Brain pericyte (primary cell): ENCODE measurements around the gene BOD1L2.

Source experiments
- DNase-seq: peaks from one replicate; pipeline ENCODE4 v3.0.0-alpha.2; 2012; ENCODE audit warnings: low read depth, low spot score

BOD1L2 gene

DNA sequence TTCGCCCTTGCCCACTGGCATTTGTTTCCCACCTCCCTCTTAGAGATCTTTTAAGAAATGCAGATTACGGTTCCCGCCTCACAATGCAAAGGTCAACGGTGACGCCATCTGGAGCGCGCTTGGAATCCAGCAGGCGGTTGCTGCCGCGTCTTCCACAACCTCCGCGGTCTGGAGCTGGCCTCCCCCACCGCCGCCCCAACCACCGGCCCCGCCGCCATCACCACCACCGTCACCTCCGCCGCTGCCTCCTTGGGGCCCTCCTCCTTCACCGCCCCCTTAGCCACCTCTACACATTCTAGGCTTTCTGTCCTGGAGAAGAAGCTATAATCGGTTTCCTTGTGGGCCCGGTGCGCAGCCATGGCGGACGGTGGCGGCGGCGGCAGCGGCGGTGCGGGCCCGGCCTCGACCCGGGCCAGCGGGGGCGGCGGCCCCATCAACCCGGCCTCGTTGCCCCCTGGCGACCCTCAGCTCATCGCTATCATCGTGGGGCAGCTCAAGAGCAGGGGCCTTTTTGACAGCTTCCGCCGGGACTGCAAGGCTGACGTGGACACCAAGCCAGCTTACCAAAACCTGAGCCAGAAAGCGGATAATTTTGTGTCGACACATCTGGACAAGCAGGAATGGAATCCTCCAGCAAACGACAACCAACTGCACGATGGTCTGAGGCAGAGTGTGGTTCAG lies at the start of gene BOD1L2:
BOD1L2 (plus strand) TSS at position 132 of the 681 bp plus-strand sequence; CDS start at position 358, 226 bp downstream.
- no peak for DNase-seq

DNA sequence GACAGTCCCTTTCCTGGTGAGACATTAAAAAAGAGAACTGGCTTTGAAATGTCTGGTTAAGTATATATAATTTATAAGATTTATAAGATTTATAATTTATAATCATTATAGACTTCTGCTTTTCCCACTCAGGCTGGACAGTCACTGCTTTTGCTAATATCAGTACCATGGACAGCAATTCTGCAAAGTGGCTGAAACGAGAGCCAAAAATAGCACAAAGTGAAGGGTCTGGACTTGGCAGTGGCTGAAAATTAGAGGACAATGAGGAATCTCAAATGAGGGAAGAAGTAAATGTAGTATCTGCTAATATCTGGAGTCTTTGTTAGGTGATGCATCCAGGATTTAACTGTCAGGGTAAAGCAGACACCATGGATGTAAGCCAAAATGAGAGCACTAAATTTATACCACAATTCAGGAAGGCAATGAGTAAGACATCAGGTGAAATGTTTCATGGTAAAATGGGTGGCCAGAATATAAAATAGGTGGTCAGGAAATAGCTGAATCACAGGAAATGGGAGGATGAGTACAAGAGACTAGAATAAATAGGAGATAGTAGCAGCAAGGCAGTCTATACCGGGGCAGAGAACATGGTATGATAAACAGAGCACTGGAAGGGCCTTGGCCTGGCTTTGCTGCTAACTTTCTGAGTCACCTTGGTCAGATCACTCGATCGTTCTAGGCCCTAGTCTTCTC lies 39.6 kb upstream of the BOD1L2 start:
- no peak for DNase-seq

DNA sequence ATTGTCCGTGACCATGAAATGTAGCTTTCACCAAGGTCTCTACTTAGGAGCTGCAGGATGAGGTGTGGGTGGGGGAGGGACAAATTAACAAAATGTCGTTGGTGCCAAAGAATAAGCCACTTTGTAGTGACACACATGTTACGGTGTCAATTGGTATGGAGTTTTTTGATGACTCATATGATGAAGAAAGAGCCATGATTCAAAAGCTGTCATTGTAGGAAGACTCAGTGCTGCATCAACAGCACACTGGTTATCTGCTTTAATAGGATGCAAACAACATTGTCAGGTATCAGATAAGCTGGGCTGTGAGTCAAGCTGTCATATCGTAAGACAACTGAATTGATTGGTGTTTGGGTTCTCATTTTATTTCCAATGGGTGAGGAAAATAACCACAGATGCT lies 36.6 kb upstream of the BOD1L2 start:
- DNase-seq = no peak

DNA sequence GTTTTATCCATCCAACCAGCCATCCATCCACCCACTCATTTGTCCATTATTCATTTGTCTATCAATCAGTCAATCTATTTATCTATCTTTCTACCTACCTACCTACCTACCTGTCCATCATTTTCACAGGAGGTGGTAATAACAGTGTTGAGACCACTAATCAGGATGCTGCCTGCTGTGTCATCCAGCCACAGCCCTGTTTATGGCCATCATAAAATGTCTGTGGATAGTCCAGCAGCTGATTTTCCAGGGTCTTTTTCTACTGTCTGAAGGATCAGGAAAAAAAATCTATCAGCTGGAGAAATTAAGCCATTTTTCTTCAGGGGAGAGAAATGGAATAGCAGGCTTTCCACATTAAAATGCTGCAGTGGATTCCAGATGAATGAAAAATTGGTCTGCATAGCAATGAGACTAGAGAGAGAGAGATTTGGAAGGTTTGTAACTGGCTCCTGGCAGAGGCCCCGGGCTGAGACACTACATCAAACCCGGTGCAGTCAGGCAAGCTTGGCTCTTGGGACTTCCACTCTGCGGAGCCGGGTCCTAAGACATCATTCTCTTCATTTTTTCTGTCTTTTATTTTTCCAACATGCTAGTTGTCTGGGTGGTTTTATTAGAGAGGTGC lies 33.0 kb upstream of the BOD1L2 start:
- no peak for DNase-seq

DNA sequence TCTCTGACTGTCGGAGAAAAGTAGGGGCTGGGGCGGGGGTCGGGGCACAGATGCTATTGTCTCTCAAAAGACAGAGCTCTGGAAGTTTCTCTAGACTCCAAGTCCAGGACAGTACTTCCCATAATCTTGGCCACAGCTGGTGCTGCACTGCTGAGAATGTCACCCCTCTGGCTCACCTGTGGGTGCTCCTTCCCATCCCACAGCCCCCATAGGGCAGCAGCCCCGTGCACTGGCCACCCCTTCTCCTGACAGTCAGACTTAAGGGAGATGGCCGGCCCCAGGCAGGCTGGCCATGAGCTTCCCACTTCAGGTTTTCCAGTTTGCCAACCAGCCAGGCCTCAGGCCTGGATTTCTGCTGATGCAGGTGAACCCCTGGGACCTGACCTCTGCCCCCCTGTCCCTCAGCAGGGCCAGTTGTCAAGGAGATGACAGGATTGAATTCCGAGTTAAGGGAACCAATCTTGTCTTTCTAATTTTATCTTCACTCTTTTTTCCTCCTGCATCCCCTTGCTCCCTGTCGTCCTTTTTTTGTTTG lies 30.2 kb upstream of the BOD1L2 start:
- no peak for DNase-seq

DNA sequence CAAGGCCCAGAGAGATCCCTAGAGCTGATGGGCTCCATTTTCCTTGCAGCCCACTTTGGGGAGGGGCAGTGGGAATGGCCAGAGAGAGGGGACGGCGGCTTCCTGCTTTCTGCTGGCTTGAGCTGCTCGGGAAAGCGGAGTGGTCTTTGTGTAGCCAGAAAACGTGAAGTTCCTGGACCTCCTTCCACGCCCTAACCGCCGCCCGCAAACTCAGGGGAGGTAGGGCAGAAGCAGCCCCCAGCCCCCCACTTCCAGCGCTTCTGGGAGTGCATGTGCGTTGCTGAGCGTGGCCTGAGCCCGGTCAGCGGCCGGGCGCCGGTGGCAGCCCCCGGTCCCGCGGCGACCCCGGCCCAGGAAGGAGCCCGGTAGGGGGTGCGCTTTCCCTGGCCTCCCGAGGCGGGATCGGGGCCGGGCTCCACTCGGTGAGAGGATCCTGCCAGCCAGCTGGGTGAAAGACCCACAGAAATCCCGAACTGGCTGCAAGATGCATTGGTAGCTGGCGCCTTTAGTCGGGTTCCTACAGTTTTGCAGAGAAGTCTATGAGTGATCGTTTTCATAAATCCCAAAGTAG lies 25.3 kb upstream of the BOD1L2 start:
- no peak for DNase-seq

DNA sequence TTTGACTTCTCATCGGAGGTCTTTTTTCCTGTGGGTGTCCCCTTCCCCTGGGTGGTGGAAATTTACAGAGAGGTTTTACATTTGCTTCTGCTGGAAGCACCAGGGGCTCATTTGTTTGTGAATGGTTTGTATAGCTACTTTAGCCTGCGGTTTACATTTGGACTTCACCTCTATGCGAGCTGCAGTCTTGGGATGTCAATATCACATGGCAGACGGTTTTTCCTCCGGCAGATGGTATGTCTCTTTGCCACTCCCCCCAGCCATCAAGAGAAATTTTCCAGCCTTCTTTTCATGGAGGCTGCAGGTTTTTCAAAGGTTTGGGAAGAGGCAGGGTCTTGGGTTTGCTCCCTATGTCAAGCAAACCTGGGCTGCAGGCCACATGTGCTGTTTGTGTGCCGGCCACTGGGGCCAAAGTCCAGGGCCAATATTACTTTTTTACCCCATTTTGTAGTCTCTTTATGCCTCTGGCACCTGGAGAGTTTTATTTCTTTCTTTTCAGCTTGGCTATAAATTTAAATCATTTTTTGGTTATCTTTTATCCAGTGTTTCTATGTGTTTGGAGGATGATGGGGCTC lies 23.9 kb upstream of the BOD1L2 start:
- no peak for DNase-seq

DNA sequence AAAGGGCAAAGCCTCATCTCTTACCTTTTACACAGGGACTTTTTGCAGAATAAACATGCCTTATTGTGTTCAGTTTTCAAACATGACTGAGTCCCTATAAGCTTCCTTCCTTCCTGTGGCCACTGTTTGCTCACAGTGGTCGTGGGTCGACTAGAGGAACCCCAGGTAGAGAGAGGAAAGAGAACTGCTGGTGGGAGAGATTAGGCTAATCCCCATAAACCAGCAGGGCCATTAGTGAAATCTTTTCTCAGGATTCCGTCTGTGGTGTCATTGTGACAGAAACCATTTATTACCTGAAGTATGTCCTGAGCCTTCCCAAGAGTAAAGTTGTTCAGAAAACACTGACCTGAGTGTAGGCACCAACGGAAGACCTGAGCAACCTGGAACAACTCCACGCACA lies 21.3 kb upstream of the BOD1L2 start:
- no peak for DNase-seq

DNA sequence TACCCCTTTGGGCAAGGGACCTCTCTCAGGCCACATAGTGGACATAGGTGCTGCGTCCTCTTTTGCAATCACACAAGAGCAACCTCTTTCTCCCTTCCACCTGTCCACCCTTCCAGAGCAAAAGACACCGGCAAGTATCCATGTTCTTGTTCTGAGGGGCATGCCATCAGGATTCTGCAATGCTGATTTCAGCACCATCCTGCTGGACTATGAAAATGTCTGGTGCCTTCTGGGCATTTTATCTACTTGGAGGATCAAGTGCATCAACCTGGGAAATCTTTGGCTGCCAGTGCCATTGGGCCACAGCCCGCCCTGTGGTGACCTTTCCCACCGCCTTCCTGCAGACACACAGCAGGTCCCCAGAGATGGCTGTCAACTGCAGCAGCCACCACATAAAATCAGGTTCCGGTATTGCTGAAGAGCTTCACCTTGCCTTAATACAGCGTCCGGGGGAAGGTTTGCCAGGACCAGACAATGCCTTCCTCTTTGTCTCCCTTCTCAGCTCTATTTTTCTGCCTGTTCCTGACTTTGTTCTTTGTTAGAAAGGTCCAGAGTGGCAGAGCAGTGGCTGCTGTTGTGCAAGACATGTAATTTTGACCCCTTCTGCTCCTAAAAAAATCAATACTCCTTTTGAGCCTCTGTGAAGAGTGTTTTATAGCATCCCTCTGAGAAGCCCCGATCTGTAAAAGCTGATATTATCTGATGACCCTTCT lies 18.5 kb upstream of the BOD1L2 start:
- no peak for DNase-seq

DNA sequence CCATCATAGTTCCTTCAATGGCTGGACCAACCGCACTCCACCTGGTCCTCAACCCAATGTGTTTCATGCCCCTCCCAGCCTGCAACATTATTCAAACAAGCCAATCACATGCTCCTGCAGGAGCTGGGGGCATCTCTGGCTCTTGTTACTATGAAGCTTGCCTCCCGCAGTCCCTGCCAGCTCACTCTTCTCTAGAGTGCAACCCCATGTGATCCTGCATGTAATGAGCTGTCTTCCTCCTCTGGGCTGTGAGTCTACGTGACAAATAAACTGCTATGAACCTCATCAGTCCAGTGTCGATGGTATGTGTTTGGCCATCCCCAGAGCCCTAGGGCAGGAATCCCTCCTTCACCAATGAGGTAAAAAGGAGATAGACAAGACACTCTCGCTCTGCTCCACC lies 15.8 kb upstream of the BOD1L2 start:
- no peak for DNase-seq

DNA sequence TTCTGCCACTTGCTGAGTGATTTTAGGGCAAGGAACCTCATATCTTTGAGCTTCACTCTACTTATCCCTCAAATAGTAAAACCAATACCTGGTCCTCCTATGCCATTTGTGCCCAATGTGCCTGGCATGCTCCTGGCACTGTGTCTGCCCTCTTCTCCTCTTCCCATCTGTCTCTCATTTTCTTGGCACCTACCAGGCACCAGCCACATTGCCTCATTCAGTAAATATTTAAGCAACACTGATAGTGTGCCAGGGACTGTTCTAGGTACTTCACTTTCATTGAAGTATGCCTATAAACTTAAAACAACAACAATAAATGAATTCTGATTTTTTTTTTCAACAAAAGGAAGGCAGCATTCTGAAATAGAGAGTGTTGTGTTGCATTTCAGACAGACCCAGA lies 15.1 kb upstream of the BOD1L2 start:
- DNase-seq = no peak

DNA sequence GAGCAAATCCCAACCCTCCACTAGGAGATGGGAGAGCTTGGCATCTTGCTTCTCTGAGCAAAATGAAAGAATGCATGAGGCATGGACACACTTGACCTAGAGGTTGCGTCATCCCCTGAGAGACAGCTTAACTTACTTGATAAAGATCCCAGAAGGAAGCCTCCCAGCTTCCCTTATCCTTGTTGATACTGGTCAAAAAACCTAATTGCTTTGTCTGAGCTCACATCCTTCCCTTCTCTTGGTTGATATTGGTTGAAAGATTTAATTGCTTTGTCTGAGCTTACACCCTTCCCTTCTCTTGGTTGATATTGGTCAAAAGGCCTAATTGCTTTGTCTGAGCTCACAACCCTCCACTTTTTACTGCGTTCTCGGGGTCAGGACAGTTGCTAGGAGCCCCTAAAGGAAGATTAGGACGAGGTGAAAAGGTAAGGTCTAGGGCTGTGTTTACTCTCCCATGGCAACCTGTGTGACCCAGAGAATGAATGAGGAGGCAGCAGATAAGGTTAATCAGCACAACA lies 12.2 kb upstream of the BOD1L2 start:
- DNase-seq = no peak

DNA sequence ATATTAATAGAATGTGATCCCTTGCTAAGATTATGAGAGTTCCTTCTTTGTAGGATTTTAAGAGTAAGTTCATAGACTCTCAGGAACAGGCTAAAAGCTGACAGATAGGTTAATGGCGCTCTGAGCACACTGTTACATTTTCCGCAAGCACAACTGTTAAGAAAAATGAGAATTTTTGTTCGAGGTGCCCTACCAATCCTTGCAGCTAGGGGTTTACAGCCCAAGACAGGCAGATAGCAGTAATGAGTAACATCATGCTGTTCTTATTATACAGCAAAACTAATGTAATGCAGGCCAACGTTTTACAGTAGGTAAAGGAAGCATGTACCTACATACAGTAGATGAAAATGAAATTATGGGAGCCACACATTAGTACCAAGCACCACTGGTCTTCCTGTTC lies 11.2 kb upstream of the BOD1L2 start:
- DNase-seq = no peak

DNA sequence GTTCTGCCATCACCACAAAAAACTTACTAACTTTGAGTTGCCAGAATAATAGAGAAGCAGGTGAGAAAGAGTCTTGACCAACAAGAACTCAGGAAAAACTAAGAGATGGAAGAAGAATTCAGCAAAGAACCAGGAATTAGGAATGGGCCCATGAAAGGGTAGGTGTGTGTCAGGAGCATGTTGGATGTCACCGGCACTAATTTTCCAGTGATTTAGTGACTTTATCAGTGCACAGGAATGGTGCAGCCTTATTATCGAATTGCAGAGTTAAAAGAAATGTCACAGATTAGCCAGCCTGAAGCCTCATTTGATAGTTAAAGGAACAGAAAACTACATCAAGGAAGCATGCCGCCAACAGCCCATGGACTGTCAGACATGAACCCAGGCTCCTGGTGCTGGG lies 9.0 kb upstream of the BOD1L2 start:
- no peak for DNase-seq

DNA sequence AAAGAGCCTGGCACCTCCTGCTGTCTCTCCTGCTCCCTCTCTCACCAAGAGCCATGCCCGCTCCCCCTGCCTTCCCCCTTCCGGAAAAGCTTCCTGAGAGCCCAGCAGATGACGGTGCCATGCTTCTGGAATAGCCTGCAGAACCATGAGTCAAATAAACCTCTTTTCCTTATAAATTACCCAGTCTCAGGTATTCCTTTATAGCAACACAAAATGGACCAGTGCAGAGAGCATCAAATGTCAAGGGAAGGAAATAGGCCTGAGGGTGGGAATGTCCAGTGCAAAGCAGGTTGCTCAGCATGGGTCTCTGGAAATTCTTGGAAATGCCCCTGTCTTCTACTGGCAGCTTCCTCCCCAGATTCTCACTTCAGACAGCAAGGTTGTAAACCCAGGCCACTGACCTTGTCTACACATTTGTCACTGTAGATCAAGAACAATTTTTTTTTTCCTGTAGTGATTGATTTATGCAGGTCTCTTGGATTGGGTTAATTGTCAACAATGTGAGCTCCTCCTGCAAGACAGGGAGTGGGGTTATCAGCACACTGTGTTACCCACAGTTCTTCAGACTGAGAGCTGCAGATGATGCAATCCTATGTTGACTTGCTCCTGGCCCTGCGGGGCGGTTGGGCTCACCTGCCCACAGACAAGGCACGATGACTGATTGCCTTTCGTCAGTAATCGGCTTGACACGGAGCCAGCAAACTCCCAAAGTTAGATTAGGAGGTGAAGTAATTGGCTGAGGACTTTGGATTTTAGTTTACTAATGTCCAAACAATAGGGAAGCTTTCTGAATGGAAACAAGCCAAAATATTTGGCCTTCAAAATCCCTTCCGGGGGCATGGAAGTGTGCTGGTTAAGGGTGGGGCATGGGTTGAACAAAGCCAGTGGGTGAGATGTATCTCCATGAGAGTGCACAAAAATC lies 5.4 kb upstream of the BOD1L2 start:
- DNase-seq = no peak

DNA sequence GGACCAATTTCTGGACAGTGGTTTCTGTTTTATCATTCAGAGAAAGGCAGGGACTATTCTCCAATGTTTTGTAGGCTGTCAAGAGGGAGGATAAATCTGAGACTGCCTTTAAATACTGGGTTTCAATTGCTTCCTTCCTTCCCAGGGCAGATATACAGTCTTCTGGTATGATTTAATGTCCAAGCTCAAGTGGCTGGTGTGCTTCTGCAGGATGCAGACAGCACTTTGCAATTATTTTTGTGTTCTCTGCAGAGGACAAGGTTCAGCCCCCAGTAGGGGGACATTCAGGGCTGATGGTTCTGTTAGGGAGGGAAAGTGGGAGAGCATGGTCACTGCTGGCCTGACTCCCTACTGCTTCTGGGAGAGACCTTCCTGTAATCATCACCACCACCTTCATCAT lies 4.6 kb upstream of the BOD1L2 start:
- no peak for DNase-seq

DNA sequence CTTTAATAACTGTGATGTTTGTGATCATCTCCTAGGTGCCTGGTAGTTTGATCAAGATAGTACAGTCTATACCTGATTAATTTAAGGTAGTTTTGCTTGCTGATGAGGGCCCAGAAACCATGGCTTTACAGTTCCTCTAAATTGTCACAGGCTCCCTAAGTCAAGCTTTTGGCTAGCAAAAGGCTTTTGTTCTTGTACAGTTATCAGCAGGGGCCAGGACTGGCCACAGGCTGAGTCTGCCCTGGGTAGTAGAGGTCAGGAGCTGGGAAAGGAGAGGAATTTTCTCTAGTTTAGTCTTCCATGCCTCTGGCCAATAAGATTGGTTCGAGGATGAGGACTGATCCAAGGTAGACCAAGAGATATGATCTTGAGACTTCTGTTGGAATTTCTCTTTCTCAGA lies 3.6 kb upstream of the BOD1L2 start:
- DNase-seq = no peak

DNA sequence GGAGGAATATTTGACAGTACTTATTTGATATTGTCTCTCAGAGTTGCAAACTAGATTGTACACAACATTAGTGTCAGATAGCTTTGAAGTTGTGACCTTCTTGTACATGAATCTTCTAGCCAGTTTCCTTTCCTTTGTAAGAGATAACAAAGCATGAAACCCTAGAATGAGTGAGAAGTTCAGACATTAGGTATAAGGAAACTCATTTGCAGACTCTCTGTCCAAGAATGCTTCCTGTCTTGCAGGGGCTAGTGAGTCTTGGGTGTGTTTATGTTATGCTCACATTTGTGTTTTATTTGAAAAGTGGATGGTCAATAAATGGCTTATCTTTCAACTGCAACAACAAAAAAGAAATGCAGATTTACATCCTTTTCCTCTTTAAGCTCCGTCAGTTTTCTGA lies 1.4 kb downstream of the BOD1L2 start:
- no peak for DNase-seq

DNA sequence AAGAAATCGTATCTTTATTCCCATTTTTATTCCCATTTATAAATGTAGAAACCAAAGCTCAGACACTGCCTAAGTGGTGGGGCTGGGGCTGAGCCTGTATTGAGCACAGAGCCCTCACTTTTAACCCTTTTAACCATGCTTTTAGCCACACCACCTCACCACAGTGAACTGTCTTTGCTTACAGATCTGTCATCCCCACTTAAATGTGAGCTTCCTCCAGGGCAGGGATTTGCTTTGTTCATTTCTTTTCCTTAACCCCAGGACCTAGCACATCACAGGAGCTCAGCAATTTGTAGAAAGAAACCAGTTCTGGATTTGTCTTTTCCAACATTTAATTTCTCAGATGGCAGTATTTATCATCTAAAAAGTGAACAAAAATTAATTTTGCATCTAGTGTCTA lies 2.2 kb downstream of the BOD1L2 start:
- DNase-seq = no peak

DNA sequence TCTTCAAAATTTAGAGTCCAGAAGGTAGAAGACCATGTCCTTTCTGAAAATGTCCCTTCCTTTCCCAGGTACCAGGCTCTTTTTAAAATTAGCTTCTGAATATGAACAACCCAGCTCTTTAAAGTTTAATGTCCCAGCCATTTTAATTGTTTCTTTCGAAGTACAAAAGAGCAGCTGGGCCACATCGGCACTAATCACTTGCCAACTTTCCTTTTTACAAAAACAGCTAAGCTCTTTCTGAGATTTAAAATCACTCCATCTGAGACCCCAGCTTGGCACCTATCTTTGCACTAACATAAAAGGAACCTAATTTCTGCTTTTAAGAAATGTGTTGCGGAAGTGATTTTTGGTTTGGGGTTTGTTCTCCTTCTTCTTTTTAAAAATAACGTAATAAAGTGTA lies 2.6 kb downstream of the BOD1L2 start:
- no peak for DNase-seq
